Colonic mucosa (tissue), 4 donors: ENCODE data around the gene ALOXE3. TPM values are rescaled to one million over a fixed set of nuclear protein-coding genes. Genes with fewer than 3 reads are reported as not detected.

Experiments used
- DNase-seq: peaks from one replicate; pipeline ENCODE4 v3.0.0-alpha.2; 2020
- H3K27ac ChIP-seq: fragments of 200-600 bp; one replicate; pipeline ENCODE4 v1.8.0; 2021
- H3K27me3 ChIP-seq: fragments of 200-600 bp; one replicate; pipeline ENCODE4 v1.8.0; 2021
- H3K36me3 ChIP-seq: fragments of 200-600 bp; one replicate; pipeline ENCODE4 v1.8.0; 2021
- H3K4me1 ChIP-seq: fragments of 200-600 bp; one replicate; pipeline ENCODE4 v1.8.0; 2021; ENCODE audit warnings: mild to moderate bottlenecking
- H3K4me3 ChIP-seq: fragments of 200-600 bp; one replicate; pipeline ENCODE4 v1.8.0; 2021
- H3K9ac ChIP-seq, 2 donors: one replicate each; pipeline ENCODE4 v1.7.0; 2013; ENCODE audit warnings: control low read depth in 2 of 2, low read depth in 2 of 2, low read length in 2 of 2
- H3K9me3 ChIP-seq: fragments of 200-600 bp; one replicate; pipeline ENCODE4 v1.8.0; 2021
- intact Hi-C: fragments of 100-400 bp; cut with DNase I; formaldehyde crosslinking; loops from one replicate; pipeline ENCODE4 v1.14.1; 2022
- total RNA-seq, 2 donors: library from RNA; stranded (reverse); fragmentation: NEBNext Ultra II Directional in 1 of 2; extraction: Animal tissue kit (Norgen Biotek cat#: 25700) in 1 of 2; gene quantifications; one replicate each; pipeline ENCODE4 v1.2.1, GENCODE V29; 2021
- TF ChIP-seq, protein P1 (sequence below): fragments of 200-600 bp; IDR thresholded peaks from one replicate; pipeline ENCODE4 v1.8.0; 2022; ENCODE audit warnings: antibody characterized with exemption, mild to moderate bottlenecking
- donor health status: healthy.
- donor health status: DM: no; HTN: no; CAD: no.
- donor health status: DM: no; HTN: no; CAD: no.

Gene ALOXE3
- total RNA-seq, 2 donors from 2014 or later, result not detected

DNA sequence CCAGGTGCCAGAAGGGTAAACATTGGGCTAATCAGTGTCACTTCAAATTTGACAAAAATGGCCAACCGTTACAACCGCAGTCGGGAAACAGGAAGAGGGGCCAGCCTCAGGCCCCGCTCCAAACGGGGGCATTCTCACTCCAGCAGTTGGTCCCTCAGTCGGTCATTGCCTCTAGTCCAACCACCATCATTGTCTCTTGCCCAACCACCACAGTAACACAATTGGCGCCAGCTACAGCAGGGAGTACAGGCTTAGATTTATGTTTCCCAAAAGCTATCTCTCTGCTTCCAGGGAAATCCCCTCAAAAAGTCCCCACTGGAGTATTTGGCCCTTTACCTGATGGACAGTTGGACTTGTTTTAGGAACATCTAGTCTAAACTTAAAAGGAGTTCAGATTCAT is 59.2 kb downstream of the ALOXE3 start:
- Histone ChIP-seq H3K36me3 (no peaks in the 10 kb centered on the region), H3K27ac (no peak overlapping the region), H3K4me1 (no peaks in the 10 kb centered on the region), H3K9ac (no peak overlapping the region), H3K4me3 (no peak overlapping the region), H3K27me3 (peaks cover 24% of the 10 kb centered on the region), H3K9me3 (no peaks in the 10 kb centered on the region)
- TF ChIP-seq, protein P1, sequence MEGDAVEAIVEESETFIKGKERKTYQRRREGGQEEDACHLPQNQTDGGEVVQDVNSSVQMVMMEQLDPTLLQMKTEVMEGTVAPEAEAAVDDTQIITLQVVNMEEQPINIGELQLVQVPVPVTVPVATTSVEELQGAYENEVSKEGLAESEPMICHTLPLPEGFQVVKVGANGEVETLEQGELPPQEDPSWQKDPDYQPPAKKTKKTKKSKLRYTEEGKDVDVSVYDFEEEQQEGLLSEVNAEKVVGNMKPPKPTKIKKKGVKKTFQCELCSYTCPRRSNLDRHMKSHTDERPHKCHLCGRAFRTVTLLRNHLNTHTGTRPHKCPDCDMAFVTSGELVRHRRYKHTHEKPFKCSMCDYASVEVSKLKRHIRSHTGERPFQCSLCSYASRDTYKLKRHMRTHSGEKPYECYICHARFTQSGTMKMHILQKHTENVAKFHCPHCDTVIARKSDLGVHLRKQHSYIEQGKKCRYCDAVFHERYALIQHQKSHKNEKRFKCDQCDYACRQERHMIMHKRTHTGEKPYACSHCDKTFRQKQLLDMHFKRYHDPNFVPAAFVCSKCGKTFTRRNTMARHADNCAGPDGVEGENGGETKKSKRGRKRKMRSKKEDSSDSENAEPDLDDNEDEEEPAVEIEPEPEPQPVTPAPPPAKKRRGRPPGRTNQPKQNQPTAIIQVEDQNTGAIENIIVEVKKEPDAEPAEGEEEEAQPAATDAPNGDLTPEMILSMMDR, result no peak
- intact Hi-C loops, result loop anchor here (5.0 kb wide), 1 partner anchor 67 kb away; no protein-coding TSS in a partner anchor
- no peak for DNase-seq

- DNase-seq, result peak; percentile 48
- no peaks in the 10 kb centered on the region for H3K4me1 ChIP-seq
- peaks cover 14% of the 10 kb centered on the region for H3K27me3 ChIP-seq
- H3K9me3 ChIP-seq, result no peaks in the 10 kb centered on the region
- no peak overlapping the region for H3K4me3 ChIP-seq
- H3K36me3 ChIP-seq, result no peaks in the 10 kb centered on the region
- no peak overlapping the region for H3K9ac ChIP-seq
- intact Hi-C loops, result loop anchor here (5.0 kb wide), 1 partner anchor 65 kb away; no protein-coding TSS in a partner anchor
- TF ChIP-seq, protein P1, result peak; percentile 47
- no peak overlapping the region for H3K27ac ChIP-seq
Observed at GRCh38 chr17:8057691-8058114, 60.6 kb downstream of the ALOXE3 start.

GRCh38 chr17:8056976-8057625 is 61.2 kb downstream of the ALOXE3 start:
- H3K36me3 ChIP-seq, result no peaks in the 10 kb centered on the region
- no peaks in the 10 kb centered on the region for H3K4me1 ChIP-seq
- no peak overlapping the region for H3K27ac ChIP-seq
- DNase-seq, result no peak
- TF ChIP-seq, protein P1, result no peak
- H3K9me3 ChIP-seq, result no peaks in the 10 kb centered on the region
- intact Hi-C loops, result loop anchor here (5.0 kb wide), 1 partner anchor 65 kb away; no protein-coding TSS in a partner anchor
- no peak overlapping the region for H3K9ac ChIP-seq
- H3K4me3 ChIP-seq, result no peak overlapping the region
- H3K27me3 ChIP-seq, result peaks cover 14% of the 10 kb centered on the region

- H3K9me3 ChIP-seq, result no peaks in the 10 kb centered on the region
- H3K9ac ChIP-seq, result no peak overlapping the region
- peaks cover 14% of the 10 kb centered on the region for H3K27me3 ChIP-seq
- intact Hi-C loops, result loop anchor here (5.0 kb wide), 1 partner anchor 64 kb away; no protein-coding TSS in a partner anchor
- H3K27ac ChIP-seq, result no peak overlapping the region
- peak; percentile 36 for DNase-seq
- TF ChIP-seq, protein P1, result no peak
- H3K4me3 ChIP-seq, result no peak overlapping the region
- no peaks in the 10 kb centered on the region for H3K4me1 ChIP-seq
- no peaks in the 10 kb centered on the region for H3K36me3 ChIP-seq
Observed at GRCh38 chr17:8056232-8056975, 61.9 kb downstream of the ALOXE3 start.

- H3K4me1 ChIP-seq, result no peaks in the 10 kb centered on the region
- intact Hi-C loops, result loop anchor here (5.0 kb wide), 1 partner anchor 64 kb away; no protein-coding TSS in a partner anchor
- TF ChIP-seq, protein P1, result no peak
- H3K9me3 ChIP-seq, result no peaks in the 10 kb centered on the region
- H3K27ac ChIP-seq, result no peak overlapping the region
- H3K4me3 ChIP-seq, result no peak overlapping the region
- DNase-seq, result no peak
- peaks cover 14% of the 10 kb centered on the region for H3K27me3 ChIP-seq
- H3K36me3 ChIP-seq, result no peaks in the 10 kb centered on the region
- no peak overlapping the region for H3K9ac ChIP-seq
Observed at GRCh38 chr17:8055851-8056231, 62.5 kb downstream of the ALOXE3 start.
